HEK293 (cell line): ENCODE results near the gene AMPD3.

Source experiments
- CTCF ChIA-PET: fragments of 350-600 bp; formaldehyde crosslinking; extraction: SDS; loops from one replicate; lab custom pipeline; 2021; ENCODE audit warnings: antibody characterized with exemption; lab: Yijun Ruan, JAX
- POLR2A ChIA-PET: fragments of 300-600 bp; formaldehyde crosslinking; extraction: SDS; loops from one replicate; lab custom pipeline; 2020; ENCODE audit warnings: antibody characterized with exemption, inconsistent platforms; lab: Yijun Ruan, JAX
- H3K27ac ChIP-seq: fragments of 200-500 bp; sonication (Bioruptor generic); 2 replicates; pipeline ENCODE4 v1.5.1; 2014; ENCODE audit warnings: low read depth, low read length, control low read depth, inconsistent platforms; ENCODE audit errors: extremely low read depth
- H3K36me3 ChIP-seq, 2 experiments: fragments of 200-500 bp in 1 of 2; sonication (Bioruptor generic) in 1 of 2; 1 replicate in 1 of 2; 2 replicates in 1 of 2; pipeline ENCODE4 v1.5.1; 2014 to 2017; ENCODE audit warnings: inconsistent platforms in 2 of 2, low read length in 2 of 2; ENCODE audit not compliant: control insufficient read depth in 2 of 2, insufficient read depth in 1 of 2
- H3K4me1 ChIP-seq: fragments of 200-500 bp; sonication (Bioruptor generic); 2 replicates; pipeline ENCODE4 v1.5.1; 2014; ENCODE audit warnings: mild to moderate bottlenecking, low read length, inconsistent platforms; ENCODE audit not compliant: control insufficient read depth, insufficient read depth
- H3K4me3 ChIP-seq: 2 replicates; pipeline ENCODE4 v1.5.1; 2011; ENCODE audit warnings: low read depth, mild to moderate bottlenecking, control low read depth, low read length, moderate library complexity
- H3K9me3 ChIP-seq: fragments of 200-500 bp; sonication (Bioruptor generic); 2 replicates; pipeline ENCODE4 v1.5.1; 2014; ENCODE audit warnings: low read depth, low read length, inconsistent platforms; ENCODE audit not compliant: control insufficient read depth, insufficient read depth
- BCL11A ChIP-seq: fragments of 450-650 bp; formaldehyde crosslinking; IDR thresholded peaks from 2 replicates; pipeline ENCODE4 v1.5.1; 2016; ENCODE audit warnings: low read depth, missing biosample characterization, missing genetic modification characterization
- FEZF1 ChIP-seq: fragments of 450-650 bp; formaldehyde crosslinking; IDR thresholded peaks from 2 replicates; pipeline ENCODE4 v1.5.1; 2016; ENCODE audit warnings: missing biosample characterization, missing genetic modification characterization
- KLF9 ChIP-seq: fragments of 450-650 bp; formaldehyde crosslinking; IDR thresholded peaks from 2 replicates; pipeline ENCODE4 v1.5.1; 2016; ENCODE audit warnings: missing biosample characterization, missing genetic modification characterization, low read depth
- PRDM1 ChIP-seq: fragments of 450-650 bp; formaldehyde crosslinking; IDR thresholded peaks from 2 replicates; pipeline ENCODE4; 2016; ENCODE audit warnings: missing biosample characterization, missing genetic modification characterization
- TRIM28 ChIP-seq: IDR thresholded peaks from 2 replicates; pipeline ENCODE4 v1.6.1; 2011; ENCODE audit warnings: low read length, control low read depth, borderline replicate concordance
- YY1 ChIP-seq: fragments of 450-650 bp; formaldehyde crosslinking; IDR thresholded peaks from 2 replicates; pipeline ENCODE4 v1.5.1; 2018; ENCODE audit warnings: missing biosample characterization, missing genetic modification characterization
- YY2 ChIP-seq: fragments of 450-650 bp; formaldehyde crosslinking; IDR thresholded peaks from 2 replicates; pipeline ENCODE4 v1.5.1; 2016; ENCODE audit warnings: missing biosample characterization, missing genetic modification characterization
- ZBTB17 ChIP-seq: fragments of 450-650 bp; formaldehyde crosslinking; IDR thresholded peaks from 2 replicates; pipeline ENCODE4 v1.5.1; 2016; ENCODE audit warnings: missing biosample characterization, missing genetic modification characterization
- ZIC2 ChIP-seq: fragments of 450-650 bp; formaldehyde crosslinking; IDR thresholded peaks from 2 replicates; pipeline ENCODE4 v1.5.1; 2016; ENCODE audit warnings: missing biosample characterization, missing genetic modification characterization
- ZNF114 ChIP-seq: fragments of 450-650 bp; formaldehyde crosslinking; IDR thresholded peaks from 2 replicates; pipeline ENCODE4 v1.5.0; 2017; ENCODE audit warnings: missing biosample characterization, missing genetic modification characterization
- ZNF157 ChIP-seq: fragments of 450-650 bp; formaldehyde crosslinking; IDR thresholded peaks from 2 replicates; pipeline ENCODE4 v1.5.1; 2016; ENCODE audit warnings: missing biosample characterization, missing genetic modification characterization
- ZNF2 ChIP-seq: fragments of 450-650 bp; formaldehyde crosslinking; IDR thresholded peaks from 2 replicates; pipeline ENCODE4 v1.5.1; 2016; ENCODE audit warnings: missing biosample characterization, missing genetic modification characterization
- ZNF211 ChIP-seq: fragments of 450-650 bp; formaldehyde crosslinking; IDR thresholded peaks from 2 replicates; pipeline ENCODE4 v1.5.1; 2016; ENCODE audit warnings: low read depth, missing biosample characterization, missing genetic modification characterization
- ZNF214 ChIP-seq: fragments of 450-650 bp; formaldehyde crosslinking; IDR thresholded peaks from 2 replicates; pipeline ENCODE4 v1.5.1; 2017; ENCODE audit warnings: missing biosample characterization, mild to moderate bottlenecking, missing genetic modification characterization, borderline replicate concordance
- ZNF248 ChIP-seq: fragments of 450-650 bp; formaldehyde crosslinking; IDR thresholded peaks from 2 replicates; pipeline ENCODE4 v1.5.1; 2017; ENCODE audit warnings: missing biosample characterization, missing genetic modification characterization
- ZNF266 ChIP-seq: fragments of 450-650 bp; formaldehyde crosslinking; IDR thresholded peaks from 2 replicates; pipeline ENCODE4 v1.5.1; 2016; ENCODE audit warnings: missing biosample characterization, missing genetic modification characterization, low read depth
- ZNF37A ChIP-seq: fragments of 450-650 bp; IDR thresholded peaks from 2 replicates; pipeline ENCODE4 v1.5.1; 2018; ENCODE audit warnings: missing biosample characterization, missing genetic modification characterization
- ZNF510 ChIP-seq: fragments of 450-650 bp; formaldehyde crosslinking; IDR thresholded peaks from 2 replicates; pipeline ENCODE4 v1.5.1; 2018; ENCODE audit warnings: mild to moderate bottlenecking, missing genetic modification characterization, missing biosample characterization; ENCODE audit not compliant: insufficient replicate concordance
- ZNF530 ChIP-seq: fragments of 450-650 bp; formaldehyde crosslinking; IDR thresholded peaks from 2 replicates; pipeline ENCODE4 v1.5.1; 2016; ENCODE audit warnings: low read depth, missing biosample characterization, missing genetic modification characterization
- ZNF544 ChIP-seq: fragments of 450-650 bp; formaldehyde crosslinking; IDR thresholded peaks from 2 replicates; pipeline ENCODE4 v1.5.0; 2017; ENCODE audit warnings: missing biosample characterization, missing genetic modification characterization
- ZNF548 ChIP-seq: fragments of 450-650 bp; formaldehyde crosslinking; IDR thresholded peaks from 2 replicates; pipeline ENCODE4 v1.5.1; 2016; ENCODE audit warnings: missing biosample characterization, missing genetic modification characterization
- ZNF558 ChIP-seq: fragments of 450-650 bp; formaldehyde crosslinking; IDR thresholded peaks from 2 replicates; pipeline ENCODE4 v1.5.1; 2016; ENCODE audit warnings: missing biosample characterization, missing genetic modification characterization
- ZNF610 ChIP-seq: fragments of 450-650 bp; formaldehyde crosslinking; IDR thresholded peaks from 2 replicates; pipeline ENCODE4 v1.5.1; 2016; ENCODE audit warnings: missing biosample characterization, missing genetic modification characterization, borderline replicate concordance
- ZNF621 ChIP-seq: fragments of 450-650 bp; formaldehyde crosslinking; IDR thresholded peaks from 2 replicates; pipeline ENCODE4 v1.5.1; 2017; ENCODE audit warnings: missing biosample characterization, missing genetic modification characterization
- ZNF704 ChIP-seq: fragments of 450-650 bp; formaldehyde crosslinking; IDR thresholded peaks from 2 replicates; pipeline ENCODE4 v1.5.1; 2016; ENCODE audit warnings: missing biosample characterization, missing genetic modification characterization
- ZNF776 ChIP-seq: fragments of 450-650 bp; formaldehyde crosslinking; IDR thresholded peaks from 2 replicates; pipeline ENCODE4 v1.5.0; 2017; ENCODE audit warnings: missing biosample characterization, missing genetic modification characterization, borderline replicate concordance
- ZNF830 ChIP-seq: fragments of 450-650 bp; IDR thresholded peaks from 2 replicates; pipeline ENCODE4 v1.5.0; 2018; ENCODE audit warnings: missing biosample characterization, missing genetic modification characterization, low read depth, mild to moderate bottlenecking, moderate library complexity
- ZNF837 ChIP-seq: fragments of 450-650 bp; formaldehyde crosslinking; IDR thresholded peaks from 2 replicates; pipeline ENCODE4 v1.5.1; 2016; ENCODE audit warnings: missing biosample characterization, missing genetic modification characterization
- ZSCAN16 ChIP-seq: fragments of 450-650 bp; formaldehyde crosslinking; IDR thresholded peaks from 2 replicates; pipeline ENCODE4 v1.5.1; 2016; ENCODE audit warnings: missing biosample characterization, missing genetic modification characterization
- TF ChIP-seq, protein P1 (sequence below): fragments of 450-650 bp; formaldehyde crosslinking; IDR thresholded peaks from 2 replicates; pipeline ENCODE4 v1.5.1; 2016; ENCODE audit warnings: missing biosample characterization, missing genetic modification characterization
- TF ChIP-seq, protein P2 (sequence below): fragments of 450-650 bp; formaldehyde crosslinking; IDR thresholded peaks from 2 replicates; pipeline ENCODE4 v1.5.1; 2017; ENCODE audit warnings: missing biosample characterization, mild to moderate bottlenecking, missing genetic modification characterization, moderate library complexity

AMPD3 gene

DNA sequence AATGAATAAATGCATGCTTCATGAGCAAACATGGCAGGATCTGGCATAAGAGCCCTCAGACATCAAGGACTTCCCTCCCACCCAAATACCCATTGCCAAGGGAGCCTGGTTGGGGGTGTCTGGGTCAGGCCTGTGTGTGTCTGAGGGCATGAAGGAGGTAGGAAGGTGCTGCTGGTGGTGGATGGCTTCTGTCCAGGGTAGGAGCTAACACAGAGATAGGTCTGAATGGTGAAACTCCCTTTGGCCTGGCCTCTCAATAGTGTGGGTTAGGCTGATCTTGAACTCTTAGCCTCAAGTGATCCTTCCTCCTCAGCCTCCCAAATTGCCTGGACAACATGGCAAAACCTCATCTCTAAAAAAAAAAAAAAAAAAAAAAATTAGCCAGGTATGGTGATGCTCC lies 2.8 kb downstream of the AMPD3 start:
- TF ChIP-seq ZNF548 (tag by site-specific recombination) (no peak), ZNF530 (tag by site-specific recombination) (no peak), ZNF37A (tag by site-specific recombination) (no peak), ZNF621 (tag by site-specific recombination) (no peak), ZNF157 (no peak), ZNF837 (tag by site-specific recombination) (no peak), ZIC2 (no peak), ZSCAN16 (tag by site-specific recombination) (no peak), ZNF610 (tag by site-specific recombination) (no peak), ZNF114 (tag by site-specific recombination) (no peak), ZNF211 (tag by site-specific recombination) (no peak), ZNF830 (tag by site-specific recombination) (no peak), ZNF2 (tag by site-specific recombination) (no peak)
- TF ChIP-seq, protein P1, sequence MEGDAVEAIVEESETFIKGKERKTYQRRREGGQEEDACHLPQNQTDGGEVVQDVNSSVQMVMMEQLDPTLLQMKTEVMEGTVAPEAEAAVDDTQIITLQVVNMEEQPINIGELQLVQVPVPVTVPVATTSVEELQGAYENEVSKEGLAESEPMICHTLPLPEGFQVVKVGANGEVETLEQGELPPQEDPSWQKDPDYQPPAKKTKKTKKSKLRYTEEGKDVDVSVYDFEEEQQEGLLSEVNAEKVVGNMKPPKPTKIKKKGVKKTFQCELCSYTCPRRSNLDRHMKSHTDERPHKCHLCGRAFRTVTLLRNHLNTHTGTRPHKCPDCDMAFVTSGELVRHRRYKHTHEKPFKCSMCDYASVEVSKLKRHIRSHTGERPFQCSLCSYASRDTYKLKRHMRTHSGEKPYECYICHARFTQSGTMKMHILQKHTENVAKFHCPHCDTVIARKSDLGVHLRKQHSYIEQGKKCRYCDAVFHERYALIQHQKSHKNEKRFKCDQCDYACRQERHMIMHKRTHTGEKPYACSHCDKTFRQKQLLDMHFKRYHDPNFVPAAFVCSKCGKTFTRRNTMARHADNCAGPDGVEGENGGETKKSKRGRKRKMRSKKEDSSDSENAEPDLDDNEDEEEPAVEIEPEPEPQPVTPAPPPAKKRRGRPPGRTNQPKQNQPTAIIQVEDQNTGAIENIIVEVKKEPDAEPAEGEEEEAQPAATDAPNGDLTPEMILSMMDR: no peak
- TF ChIP-seq, protein P2, sequence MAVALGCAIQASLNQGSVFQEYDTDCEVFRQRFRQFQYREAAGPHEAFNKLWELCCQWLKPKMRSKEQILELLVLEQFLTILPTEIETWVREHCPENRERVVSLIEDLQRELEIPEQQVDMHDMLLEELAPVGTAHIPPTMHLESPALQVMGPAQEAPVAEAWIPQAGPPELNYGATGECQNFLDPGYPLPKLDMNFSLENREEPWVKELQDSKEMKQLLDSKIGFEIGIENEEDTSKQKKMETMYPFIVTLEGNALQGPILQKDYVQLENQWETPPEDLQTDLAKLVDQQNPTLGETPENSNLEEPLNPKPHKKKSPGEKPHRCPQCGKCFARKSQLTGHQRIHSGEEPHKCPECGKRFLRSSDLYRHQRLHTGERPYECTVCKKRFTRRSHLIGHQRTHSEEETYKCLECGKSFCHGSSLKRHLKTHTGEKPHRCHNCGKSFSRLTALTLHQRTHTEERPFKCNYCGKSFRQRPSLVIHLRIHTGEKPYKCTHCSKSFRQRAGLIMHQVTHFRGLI (tag by site-specific recombination): no peak
- Histone ChIP-seq H3K36me3 (peaks cover 0 to 12% of the 10 kb centered on the region in 2 experiments; a peak in 1 of 3 replicates), H3K4me3 (no peak overlapping the region), H3K4me1 (no peaks in the 10 kb centered on the region), H3K9me3 (no peaks in the 10 kb centered on the region), H3K27ac (no peak overlapping the region)
- ChIA-PET CTCF (no interaction called here), POLR2A (no interaction called here)

DNA sequence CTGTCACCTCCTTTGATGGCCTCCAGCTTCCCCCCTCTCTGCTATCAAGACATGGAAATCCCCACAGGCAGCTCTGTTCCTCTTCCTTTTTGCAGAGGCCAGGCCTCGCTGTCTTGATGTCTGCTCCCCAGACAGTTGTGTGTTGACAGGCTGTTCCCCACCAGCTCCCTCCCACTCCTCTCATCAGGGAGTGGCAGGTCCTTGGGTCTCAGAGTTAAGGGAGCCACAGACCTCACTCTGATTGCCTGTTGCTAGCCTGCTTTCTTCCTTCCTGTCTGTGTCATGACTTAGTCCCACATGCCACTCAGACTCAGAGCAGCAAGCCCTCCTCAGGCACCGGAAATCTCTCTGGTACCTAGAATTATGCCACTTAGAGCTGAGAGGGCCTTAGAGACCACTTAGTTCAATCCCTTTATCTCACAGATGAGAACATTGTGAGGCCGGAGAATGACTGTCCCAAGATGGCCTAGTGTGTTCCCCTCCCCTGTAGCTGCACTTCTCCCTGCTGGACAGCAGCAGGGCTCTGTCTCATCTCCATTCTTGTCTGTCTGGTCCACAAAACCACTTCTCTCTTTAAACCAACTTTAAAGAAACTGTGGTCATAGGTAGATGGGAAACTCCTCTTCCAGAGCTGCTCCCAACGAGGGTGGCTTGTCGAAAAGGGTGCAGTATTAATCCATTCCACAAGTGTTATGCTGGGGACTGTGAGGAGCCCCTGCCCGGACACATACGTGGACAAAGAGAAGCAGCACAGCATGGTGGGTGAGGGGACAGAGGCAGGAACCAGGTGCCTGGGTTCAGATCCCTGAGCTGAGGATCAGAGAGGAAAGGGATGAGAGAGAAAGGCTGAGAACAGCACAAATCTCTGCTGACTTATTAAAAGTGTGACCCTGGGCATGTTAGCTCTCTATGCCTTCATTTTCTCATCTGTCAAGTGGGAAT lies 4.2 kb downstream of the AMPD3 start:
- Histone ChIP-seq H3K36me3 (peaks cover 0 to 23% of the 10 kb centered on the region in 2 experiments; a peak in 1 of 3 replicates), H3K4me3 (no peak overlapping the region), H3K9me3 (no peaks in the 10 kb centered on the region), H3K27ac (no peak overlapping the region), H3K4me1 (no peaks in the 10 kb centered on the region)
- ChIA-PET POLR2A (no interaction called here), CTCF (interaction anchor here (0.8 kb wide), 1 partner anchor 9 kb away, joined by 3 read pairs; no protein-coding TSS in a partner anchor)
- TF ChIP-seq ZNF776: no peak
- TF ChIP-seq PRDM1 (tag by site-specific recombination): no peak
- TF ChIP-seq ZNF266 (tag by site-specific recombination): no peak
- TF ChIP-seq TRIM28: no peak
- no peak for TF ChIP-seq YY1
- no peak for TF ChIP-seq ZNF510 (tag by site-specific recombination)
- no peak for TF ChIP-seq KLF9 (tag by site-specific recombination)
- TF ChIP-seq ZNF544 (tag by site-specific recombination): no peak
- no peak for TF ChIP-seq ZNF214
- no peak for TF ChIP-seq ZNF704 (tag by site-specific recombination)
- TF ChIP-seq YY2: no peak
- TF ChIP-seq, protein P2 (tag by site-specific recombination): no peak
- TF ChIP-seq ZBTB17 (tag by site-specific recombination): no peak
- TF ChIP-seq ZNF558 (tag by site-specific recombination): no peak
- TF ChIP-seq ZNF248 (tag by site-specific recombination): no peak
- no peak for TF ChIP-seq FEZF1 (tag by site-specific recombination)
- TF ChIP-seq BCL11A: no peak
